ENCODE results near the gene UBTF.

GRCh38 chr17:44190481-44190880, 29.0 kb downstream of the UBTF start:
- TF ChIP-seq POLR2A (IDR thresholded peaks at IDR 0.05): no peak
- TF ChIP-seq, protein P1, sequence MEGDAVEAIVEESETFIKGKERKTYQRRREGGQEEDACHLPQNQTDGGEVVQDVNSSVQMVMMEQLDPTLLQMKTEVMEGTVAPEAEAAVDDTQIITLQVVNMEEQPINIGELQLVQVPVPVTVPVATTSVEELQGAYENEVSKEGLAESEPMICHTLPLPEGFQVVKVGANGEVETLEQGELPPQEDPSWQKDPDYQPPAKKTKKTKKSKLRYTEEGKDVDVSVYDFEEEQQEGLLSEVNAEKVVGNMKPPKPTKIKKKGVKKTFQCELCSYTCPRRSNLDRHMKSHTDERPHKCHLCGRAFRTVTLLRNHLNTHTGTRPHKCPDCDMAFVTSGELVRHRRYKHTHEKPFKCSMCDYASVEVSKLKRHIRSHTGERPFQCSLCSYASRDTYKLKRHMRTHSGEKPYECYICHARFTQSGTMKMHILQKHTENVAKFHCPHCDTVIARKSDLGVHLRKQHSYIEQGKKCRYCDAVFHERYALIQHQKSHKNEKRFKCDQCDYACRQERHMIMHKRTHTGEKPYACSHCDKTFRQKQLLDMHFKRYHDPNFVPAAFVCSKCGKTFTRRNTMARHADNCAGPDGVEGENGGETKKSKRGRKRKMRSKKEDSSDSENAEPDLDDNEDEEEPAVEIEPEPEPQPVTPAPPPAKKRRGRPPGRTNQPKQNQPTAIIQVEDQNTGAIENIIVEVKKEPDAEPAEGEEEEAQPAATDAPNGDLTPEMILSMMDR (IDR thresholded peaks at IDR 0.05): no peak
